Measurements from ENCODE around the gene NET1.
"Not testable (repeated sequence)": the region's sequence is repeated elsewhere in the genome, so short reads cannot be mapped to it uniquely, and the experiment has no call there.

The NET1 gene

DNA sequence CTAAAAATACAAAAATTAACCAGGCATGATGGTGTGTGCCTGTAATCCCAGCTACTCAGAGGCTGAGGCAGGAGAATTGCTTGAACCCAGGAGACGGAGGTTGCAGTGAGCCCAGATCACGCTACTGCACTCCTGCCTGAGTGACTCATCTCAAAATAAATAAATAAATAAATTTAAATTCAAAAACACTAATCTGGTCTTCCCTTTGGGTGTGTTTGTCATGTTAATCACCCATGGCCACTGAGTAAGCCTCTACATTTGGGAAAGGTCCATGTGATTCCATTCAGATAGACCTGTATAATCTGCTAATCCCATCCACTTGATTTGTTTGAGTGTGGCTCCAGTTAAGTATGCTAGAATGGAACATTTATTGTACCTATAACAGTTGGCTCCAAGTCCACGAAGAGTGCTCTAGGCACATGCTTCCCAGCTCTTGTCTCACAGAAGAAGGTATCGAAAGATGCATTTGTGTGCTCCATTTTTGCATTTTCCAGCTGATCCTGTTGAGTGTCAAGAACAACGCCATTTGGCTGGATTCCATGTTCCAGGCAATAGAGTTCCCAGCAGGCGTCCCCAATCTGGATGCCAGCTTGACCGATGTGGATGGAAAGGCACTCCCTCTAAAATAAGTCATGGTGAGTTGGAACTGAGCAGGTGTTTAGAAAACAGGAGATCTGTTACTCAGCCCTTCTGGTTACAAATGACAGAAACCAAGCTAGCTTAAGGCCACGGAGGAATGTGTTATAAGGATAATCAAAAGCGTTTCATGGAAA is 11.7 kb upstream of the NET1 start:
- DNase-seq, result no peak

DNA sequence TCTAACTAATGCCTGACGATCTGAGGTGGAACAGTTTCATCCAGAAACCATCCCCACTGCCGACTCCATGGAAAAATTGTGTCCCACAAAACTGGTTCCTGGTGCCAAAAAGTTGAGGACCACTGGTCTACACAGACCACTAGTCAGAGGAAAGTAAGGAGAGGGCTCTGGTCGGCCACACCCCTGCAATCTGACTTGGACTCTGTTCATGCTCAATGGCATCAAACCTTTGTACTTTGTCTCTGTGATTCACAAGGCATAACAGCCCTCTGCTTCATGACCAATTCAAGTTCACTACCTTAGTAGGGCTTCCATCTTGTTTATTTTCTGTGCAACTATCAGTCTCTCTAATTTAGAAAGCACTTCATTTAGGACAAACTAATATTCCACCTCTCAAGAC is 9.6 kb upstream of the NET1 start:
- DNase-seq, result no peak

DNA sequence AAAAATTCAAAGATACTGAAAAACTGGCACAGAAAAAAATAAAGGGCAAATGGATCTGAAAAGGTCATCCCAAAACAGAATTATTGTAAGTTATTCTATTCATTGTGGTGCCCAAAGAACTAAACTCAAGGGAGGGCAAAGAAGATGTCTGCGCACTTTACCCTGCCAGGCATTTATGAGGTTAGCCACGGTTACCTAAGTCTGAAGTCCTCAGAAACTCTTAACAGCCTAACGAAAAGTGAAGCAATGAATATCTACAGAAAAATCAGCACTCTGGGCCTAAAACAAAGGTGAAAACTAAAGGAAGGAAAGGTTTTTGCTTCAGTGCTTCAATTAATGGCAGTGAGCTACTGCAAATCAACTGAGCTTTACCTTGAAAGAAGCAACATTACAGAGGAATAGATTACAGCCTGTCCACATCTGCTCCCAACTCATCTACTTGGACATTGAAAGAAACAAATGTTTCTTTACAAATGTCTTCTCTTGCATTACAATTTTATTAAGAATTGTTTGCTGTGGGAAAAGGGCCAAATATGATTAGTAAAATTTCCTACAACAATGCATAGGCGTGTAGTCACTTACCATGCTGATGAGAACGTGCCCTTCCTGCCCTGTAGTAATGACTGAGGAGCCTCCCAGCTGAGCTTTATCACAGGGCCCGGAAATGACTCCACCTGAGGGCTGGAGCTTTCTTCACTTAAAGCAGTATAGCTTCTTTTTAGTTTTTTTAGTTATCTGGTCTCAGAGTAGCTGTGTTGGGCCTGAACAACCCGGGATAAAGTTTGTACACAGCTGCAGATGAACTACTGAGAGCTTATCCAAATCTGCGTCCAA is 7.9 kb upstream of the NET1 start, which contains the start of gene TUBAL3:
TUBAL3 (minus strand) TSS at position 621 of the 834 bp plus-strand sequence; CDS start at position 585, 36 bp downstream.
- no peak for DNase-seq

DNA sequence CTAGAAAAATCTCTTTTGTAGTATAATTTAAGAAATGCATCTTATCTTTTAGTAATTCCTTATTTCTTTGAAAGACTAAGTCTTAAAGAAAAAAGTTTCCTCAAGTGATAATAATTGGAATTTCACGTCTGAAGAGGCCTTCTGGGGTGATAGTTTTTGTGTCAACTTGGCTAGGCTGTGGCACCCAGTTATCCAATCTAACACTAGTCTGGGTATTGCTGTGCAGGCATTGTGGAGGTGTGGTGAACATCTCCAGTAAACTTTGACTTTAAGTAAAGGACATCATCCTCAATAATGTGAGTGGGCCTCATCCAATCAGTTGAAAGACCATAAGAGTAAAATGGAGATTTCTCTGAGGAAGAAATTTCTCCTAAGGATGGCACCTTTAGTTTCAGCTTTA is 5.4 kb upstream of the NET1 start:
- DNase-seq, result no peak

DNA sequence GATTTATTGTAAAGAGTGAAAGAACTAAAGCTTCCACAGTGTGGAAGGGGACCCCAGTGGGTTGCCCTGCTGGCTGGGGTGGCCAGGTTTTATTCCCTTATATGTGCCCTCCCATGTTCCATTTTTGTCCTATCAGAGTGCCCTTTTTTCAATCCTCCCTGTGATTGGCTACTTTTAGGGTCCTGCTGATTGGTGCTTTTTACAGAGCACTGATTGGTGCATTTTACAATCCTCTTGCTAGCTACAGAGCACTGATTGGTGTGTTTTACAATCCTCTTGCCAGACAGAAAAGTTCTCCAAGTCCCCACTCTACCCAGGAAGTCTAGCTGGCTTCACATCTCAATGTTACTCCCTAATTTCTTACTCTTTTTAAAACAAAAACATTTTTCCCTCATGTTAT is 1.6 kb upstream of the NET1 start:
- not testable (repeated sequence) for DNase-seq

DNA sequence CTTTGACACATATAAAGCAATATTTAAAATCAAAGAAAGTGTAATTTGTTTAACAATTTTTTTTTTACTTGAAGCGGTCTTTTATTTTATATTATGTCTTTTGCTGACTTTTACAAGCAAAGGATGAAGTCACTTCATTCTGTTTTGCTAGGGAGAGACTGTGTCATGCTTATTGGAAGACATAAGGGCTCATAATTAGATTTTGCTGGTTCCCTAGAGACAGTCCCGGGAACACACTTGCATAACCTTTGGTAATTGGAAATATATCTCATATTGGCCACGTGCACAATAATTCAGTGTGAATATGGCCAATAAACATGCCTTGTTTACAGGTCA is 448 bp upstream of the NET1 start:
- no peak for DNase-seq

DNA sequence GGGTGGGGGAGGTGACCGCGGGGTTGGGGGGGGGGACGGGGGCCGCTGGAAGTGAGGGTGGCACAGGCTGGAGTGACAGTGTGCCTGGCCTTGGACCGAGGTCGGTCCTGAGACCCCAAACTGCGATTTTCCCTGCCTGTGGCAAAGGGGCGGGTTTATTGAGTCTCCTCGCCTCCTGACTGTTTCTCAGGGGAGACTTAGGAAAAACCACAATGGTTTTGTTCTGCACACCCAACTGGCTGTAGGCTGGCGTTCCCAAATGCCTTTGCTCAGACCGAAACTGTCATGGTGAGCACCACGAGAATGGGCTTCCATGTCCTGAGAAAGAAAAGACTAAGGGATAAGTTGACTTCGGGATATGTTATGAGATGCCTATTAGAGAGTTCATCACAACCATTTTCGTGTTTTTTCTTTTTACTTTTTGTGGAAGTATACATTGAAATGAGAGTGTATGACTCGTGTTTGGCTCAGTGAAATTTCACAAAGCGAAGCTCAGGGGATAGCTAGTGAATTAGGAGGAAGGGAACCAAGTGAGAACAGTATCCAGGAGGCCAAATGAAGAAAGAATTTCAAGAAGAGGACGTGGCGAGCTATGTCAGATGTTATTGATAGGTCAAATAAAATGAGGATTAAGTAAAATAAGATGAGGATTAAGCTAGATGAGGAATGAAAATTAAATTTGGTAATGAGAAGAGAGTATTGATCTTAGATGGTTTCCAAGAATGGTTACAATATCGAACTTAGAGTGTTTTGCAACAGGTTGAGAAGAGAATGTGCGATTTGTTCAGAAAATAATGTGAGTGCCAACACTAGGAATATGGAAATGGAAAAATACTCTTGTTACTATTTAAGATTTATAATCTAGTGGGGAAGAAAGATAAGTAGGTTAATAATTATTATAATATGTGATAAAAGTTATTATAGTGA is 918 bp downstream of the NET1 start:
- DNase-seq, result no peak

DNA sequence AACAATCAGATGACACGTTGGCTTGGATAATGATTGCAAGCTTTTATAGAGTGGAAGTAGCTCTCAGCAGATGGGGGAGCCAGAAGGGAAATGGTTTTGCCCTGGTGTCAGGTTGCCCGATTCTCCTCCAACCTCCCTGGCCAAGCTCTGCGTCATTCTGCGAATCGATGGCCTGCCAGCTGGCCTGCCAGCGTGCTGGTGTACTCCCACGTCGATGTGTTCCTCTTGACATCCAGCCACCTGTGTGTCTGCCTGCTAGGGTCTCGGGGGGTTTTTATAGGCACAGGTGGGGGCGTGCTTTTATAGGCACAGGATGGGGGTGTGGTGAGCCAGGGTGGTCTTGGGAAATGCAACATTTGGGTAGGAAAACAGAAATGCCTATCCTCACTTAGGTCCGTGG is 4.6 kb downstream of the NET1 start:
- DNase-seq, result no peak

DNA sequence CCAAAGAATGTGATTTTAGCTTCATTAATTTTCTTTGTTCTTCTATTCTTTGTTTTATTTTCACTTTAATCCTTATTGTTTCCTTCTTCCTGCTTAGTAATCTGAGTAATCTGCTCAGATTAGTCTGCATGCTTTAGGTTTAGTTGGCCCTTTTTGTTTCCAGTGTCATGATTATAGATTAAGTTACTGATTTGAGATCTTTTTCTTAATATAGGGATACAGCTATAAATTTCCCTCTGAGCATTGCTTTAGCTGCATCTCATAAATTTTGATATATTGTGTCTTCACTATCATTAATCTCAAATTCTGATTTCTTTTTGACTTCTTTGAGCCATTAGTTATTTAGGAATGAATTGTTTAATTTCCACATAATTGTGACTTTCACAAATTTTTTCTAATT is 6.2 kb downstream of the NET1 start:
- DNase-seq, result no peak

DNA sequence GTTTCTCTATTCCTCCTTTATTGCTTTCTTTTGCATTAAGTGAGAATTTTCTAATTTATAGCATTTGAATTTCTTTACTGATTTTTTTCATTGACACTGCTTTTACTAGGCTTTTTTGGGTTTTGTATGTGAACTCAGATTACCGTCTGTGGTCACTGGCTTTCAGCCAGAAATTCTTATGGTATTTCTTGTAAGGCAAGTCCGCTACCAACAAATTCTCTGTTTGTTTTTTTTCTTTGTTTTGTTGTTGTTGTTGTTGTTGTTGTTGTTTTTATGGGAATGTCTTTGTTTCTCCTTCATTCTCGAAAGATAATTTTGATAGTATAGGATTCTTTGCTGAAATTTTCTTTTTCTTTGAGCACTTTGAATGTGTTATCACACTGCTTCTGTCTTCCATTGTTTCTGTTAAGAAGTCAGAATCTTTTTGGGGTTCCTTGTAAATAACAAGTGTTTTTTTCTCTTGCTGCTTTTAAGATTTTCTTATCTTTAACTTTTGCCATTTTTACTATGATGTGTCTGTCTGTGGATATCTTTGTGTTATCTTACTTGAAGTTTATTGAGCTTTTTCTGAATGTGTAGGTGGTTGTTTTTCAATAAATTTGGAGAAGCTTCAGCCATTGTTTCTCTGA is 7.2 kb downstream of the NET1 start:
- DNase-seq, result no peak

DNA sequence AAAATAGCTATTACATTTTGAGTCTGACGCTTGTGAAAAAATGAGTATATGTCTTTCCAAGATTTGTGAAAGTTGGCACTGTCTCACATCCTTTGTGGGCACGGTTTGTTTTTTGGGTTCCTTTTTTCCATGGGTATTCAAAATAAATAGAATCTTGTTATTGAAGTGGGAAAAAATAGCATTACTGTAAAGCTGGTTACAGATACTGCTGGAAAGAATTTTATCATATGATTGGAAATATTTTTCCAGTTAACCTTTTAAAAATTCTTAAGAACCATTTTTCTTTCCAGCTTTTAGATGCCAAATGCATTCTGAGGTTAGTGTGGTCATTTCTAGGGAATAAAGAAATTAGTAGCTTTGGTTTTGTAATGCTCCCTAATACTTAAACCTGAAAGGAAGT is 11.4 kb downstream of the NET1 start:
- DNase-seq, result no peak

DNA sequence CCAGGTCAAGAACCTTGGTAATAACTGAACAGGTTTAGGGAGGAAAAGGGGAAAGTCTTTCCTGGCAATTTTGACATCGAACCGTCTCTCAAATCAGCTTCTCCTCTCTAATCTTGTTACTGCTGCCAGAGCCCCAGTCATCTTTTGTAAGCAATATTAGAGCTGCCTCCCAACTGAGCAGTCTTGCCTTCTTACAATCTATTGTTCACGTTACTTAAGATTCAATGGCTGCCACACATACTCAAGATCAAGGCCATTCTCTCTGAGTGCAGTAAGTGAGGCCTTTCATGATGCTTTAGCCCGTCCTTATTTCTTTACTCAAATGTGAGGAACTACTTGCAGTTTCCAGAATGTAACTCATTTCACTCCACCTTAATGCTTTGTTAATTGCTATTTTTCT is 12.4 kb downstream of the NET1 start:
- DNase-seq, result no peak

DNA sequence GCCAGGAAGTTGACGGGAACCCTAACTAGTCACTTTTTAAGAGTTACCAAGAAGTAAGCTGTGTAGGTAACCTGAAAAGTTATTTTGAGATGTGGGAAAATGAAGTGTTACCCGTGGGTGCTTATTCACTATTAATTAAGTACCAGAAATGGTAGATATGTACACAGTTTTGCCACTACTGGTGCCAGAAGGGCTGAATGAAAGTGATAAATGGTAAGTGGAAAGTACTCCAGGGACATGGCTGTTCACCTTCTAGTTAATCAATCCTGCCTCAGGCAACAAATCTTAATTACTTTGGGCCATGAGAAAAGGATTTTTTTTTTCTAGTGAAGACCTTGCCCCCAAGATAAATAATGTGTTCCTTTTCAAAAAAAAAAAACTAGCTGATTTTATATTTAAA is 15.8 kb downstream of the NET1 start:
- DNase-seq, result no peak

DNA sequence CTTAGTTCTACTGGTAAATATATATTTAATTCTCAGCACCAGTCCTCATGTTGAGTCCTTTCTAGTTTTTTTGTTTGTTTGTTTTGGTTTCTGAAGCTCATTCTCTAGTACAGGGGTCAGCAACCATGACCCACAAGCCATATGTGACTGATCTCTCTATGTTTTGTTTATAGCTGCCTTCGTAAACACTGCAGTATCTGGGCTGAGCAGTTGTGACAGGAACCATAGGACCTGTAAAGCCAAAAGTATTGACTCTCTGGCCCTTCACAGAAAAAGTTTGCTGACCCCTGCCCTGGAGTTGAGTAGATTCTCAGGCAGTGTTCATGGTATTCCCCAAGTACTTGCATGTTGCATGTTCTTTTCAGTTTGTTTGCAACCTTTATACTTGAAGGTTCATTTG is 20.8 kb downstream of the NET1 start:
- no peak for DNase-seq

DNA sequence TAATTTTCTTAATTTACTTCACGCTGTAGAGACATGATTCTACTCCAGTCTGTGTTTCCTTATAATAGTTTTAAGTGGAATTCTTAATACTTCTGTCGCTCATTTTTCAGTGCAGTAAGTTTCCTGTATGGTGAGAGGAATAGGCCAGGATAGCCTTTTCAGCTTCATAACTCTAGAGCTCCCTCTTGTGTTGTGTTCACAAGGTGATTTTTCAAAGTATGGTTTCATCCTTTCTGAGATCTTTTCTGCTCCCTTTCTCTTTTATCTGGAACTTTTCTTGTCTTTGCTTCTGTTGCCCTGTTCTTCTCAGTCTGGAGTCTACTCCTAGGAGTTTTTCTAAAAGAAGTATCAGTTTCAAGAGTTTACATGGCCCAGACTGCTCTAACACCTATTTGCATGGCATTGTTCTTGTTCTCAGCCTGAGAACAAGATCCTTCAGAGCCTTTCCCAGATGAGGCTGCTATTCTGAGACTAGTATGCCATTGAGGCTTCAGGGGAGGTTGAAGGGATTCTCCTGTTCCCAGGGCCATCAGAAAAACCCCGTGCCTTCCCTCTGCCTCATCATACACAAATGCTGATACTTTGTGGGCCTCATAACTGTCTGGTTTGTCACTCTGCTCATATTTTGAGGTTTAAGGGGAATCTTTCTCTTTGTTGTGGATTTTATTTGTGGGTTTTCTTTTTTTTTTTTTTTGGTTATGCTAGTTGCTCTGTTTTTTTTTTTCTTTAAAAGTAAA is 21.8 kb downstream of the NET1 start:
- peak; percentile 53 for DNase-seq

DNA sequence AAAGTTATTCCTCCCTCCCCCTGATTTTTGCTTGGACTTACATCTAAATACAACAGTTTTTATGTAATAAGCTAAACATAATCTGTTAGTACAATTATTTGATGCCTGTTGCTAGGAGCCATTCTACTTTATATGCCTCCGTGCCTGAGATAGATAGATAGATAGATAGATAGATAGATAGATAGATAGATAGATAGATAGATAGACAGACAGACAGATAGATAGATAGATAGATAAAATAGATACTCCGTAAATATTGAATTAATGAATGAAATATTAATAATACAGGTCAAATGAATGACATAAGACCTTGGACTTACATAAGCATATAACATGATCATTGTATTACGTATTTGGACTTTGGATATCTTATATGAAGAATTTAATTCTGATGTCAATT is 23.0 kb downstream of the NET1 start:
- DNase-seq, result no peak

DNA sequence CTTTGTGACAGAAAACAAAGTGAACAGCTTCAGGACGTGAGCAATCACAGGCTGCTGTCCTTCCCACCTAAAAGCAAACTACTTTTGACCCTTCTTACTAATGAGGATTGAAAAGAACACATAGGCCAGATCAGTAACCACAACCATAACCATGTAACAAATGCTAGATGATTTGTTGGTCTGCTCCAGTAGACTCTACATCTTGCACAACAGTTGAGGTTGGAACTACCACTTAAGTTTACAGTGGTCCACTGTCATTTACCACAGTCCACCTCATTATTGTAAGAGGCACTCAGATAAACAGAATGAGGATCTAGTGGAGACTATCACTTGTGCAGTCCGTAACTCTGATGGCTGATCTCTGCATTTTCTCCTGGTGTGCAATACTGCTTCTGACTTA is 27.8 kb downstream of the NET1 start:
- no peak for DNase-seq

DNA sequence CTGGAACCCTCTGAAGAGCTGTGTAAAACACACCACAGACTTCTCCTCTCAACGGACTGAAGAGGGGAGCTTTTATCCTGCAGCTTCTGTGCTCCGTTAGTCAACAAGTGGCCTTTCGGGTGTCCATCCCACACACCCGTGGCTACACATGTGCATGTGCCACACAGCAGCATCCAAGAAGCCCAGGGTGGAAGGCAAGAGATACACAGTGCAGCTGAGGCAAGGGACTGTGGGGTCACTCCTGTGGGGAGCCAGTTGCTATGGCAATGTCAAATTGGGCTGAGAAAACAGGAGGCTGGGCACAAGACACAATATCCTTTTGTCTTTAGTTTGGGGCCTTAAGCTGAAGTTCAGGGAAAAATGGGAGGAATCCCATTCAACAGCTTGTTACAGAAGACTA is 28.7 kb downstream of the NET1 start:
- DNase-seq, result no peak

DNA sequence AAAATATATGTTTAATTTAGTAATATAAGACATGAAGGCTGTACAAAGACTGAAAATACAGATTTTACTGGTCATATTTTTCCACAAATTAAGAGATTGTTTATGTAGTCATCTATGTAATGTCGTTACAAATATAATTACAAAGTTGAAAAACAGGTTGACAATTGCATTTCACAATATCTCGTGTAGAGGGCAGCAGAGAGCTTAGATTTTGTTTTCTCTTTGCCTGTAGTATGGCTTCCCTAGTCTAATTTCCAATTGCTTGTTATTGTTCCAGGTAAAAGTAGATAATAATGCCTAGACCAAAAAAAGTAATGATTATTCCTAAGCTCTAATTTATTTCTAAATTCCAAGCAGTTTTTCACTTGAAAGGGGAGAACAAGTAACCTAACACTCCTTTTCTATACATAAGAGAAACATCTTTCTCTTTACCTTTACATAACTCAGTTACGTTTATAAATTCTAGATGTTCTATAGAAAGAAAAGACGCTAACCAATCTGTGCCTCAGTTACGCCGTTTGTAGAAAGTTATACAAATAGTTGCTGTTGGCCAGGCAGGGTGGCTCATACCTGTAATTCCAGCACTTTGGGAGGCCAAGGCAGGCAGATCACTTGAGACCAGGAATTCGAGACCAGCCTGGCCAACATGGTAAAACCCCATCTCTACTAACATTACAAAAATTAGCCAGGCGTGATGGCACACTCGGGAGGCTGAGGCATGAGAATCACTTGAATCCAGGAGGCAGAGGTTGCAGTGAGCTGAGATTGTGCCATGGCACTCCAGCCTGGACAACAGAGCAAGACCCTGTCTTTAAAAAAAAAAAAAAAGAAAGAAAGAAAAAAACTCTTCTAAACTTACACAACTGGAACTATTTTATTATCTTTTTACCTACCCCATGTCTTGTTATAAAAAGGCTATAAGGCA is 30.0 kb downstream of the NET1 start:
- DNase-seq, result peak; percentile 69

DNA sequence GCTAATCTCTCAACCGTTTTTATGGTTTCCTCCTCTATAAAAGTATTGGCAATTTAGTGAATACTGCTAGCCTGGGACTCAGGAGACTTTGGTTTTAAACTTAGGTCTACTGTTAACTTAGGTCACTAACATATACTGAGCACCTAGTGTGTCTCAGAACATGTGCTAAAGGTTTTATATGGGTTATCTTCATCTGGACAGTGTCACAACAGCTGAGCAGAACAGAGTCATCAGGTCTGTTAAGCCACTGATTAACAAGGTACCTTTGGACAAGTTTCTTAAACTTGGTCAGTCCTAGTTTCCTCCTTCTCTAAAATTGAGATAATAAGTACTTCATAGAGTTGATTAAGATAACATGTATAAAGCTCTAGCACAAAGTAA is 30.6 kb downstream of the NET1 start:
- DNase-seq, result no peak

DNA sequence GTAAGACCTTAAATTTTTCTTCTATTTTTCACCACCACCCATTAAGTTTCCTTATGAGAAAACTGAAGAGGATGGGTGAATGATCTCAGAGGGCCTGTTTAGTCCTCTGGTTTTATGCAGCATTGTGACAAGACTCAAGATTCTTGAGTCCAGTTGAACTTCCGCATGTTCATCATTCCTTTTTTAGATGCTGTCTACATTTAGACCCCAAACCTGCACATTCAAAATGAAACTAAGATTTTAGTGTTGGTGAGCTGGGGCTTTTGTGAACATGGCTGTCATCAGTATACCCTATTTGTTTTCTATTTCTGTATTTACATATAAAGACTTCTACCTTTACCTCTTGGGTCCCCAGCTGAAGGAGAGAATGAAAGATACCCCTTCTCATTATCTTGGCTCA is 31.1 kb downstream of the NET1 start:
- no peak for DNase-seq

All from CD4-positive, alpha-beta T cell treated with Interleukin-12 subunit alpha and Interleukin-12 subunit beta, for 1 hour (primary cell).